HEK293 (cell line): ENCODE results near the gene MYT1.

ENCODE experiments used
- ZFP3 ChIP-seq: fragments of 450-650 bp; formaldehyde crosslinking; IDR thresholded peaks from 2 replicates; pipeline ENCODE4 v1.5.1; 2016; ENCODE audit warnings: low read depth, missing biosample characterization, missing genetic modification characterization
- ZNF768 ChIP-seq: fragments of 450-650 bp; formaldehyde crosslinking; IDR thresholded peaks from 2 replicates; pipeline ENCODE4 v1.5.1; 2018; ENCODE audit warnings: missing biosample characterization, mild to moderate bottlenecking, missing genetic modification characterization

- TF ChIP-seq ZNF768 (tag by site-specific recombination) (no peak), ZFP3 (tag by site-specific recombination) (no peak)
Observed at GRCh38 chr20:64238115-64238825, 74.0 kb downstream of the MYT1 start.
